ENCODE data around the gene ATPAF1. TPM values are rescaled to one million over a fixed set of nuclear protein-coding genes. Genes with fewer than 3 reads are reported as not detected.

ATPAF1 gene
- total RNA-seq, 3 donors from 2014 or later = 42.3 to 68.8 (median 44.8) TPM

DNA sequence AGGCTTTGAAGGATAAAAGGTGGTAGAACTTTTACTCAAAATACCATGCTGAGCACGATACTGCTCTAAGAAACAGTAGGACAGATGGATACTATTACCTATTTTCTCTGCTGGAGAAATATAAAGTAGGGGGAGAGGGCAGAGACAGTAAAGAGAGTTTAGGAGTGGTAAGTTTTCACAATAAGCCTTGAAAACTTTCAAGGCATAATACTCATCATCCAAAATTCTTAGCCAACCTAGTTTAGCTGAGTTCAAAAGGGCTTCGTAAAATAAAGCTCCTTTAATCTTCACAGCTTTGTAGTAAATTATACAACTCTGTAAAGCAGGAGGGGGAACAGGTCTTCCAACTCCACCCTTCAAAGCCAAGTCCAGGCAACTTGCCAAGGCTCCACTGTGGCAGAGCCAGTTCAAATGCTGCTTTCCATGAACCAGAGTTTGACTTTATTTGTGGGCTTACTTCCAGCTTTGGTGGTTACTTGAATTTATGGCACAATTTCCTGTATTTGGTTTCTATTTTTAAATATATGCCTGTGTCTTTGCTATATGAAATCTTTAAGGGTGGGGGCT, 19.0 kb upstream of the ATPAF1 start:
- no peaks in the 10 kb centered on the region for H3K27me3 ChIP-seq
- TF ChIP-seq POLR2AphosphoS5 (IDR thresholded peaks at IDR 0.05) (no peak), POLR2A (IDR thresholded peaks at IDR 0.05) (no peak)
- TF ChIP-seq, protein P1, sequence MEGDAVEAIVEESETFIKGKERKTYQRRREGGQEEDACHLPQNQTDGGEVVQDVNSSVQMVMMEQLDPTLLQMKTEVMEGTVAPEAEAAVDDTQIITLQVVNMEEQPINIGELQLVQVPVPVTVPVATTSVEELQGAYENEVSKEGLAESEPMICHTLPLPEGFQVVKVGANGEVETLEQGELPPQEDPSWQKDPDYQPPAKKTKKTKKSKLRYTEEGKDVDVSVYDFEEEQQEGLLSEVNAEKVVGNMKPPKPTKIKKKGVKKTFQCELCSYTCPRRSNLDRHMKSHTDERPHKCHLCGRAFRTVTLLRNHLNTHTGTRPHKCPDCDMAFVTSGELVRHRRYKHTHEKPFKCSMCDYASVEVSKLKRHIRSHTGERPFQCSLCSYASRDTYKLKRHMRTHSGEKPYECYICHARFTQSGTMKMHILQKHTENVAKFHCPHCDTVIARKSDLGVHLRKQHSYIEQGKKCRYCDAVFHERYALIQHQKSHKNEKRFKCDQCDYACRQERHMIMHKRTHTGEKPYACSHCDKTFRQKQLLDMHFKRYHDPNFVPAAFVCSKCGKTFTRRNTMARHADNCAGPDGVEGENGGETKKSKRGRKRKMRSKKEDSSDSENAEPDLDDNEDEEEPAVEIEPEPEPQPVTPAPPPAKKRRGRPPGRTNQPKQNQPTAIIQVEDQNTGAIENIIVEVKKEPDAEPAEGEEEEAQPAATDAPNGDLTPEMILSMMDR (IDR thresholded peaks at IDR 0.05) = no peak
- H3K36me3 ChIP-seq = peaks cover 12% of the 10 kb centered on the region
- no peaks in the 10 kb centered on the region for H3K9me3 ChIP-seq
- no peaks in the 10 kb centered on the region for H3K4me1 ChIP-seq
- DNase-seq (ENCODE audit: low spot score in 2 of 2) = peak; percentile 62 to 83
- intact Hi-C loops (cut with DNase I; ENCODE audit: low total_unique reads) = no loop called here
- no peak overlapping the region for H3K4me3 ChIP-seq
- H3K27ac ChIP-seq = peak overlapping the region; percentile 12 to 45

DNA sequence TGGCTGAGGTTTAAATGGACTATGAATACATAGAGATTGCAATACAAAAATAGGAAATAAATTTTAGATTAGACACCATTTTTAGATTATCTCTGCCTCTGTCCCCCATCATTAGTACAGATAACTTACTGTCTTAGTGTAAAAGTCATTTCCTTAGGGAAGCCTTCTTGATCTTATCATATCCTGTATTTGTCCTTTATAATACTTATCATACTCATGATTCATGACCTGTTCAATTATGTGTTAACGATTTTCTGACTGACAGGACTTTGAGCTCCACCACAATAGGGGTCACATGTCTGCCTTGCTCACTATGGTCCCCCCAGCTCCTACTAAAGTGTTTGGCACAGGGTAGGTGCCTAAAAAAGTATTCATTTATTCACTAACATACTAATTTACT, 18.1 kb upstream of the ATPAF1 start:
- intact Hi-C loops (cut with DNase I; ENCODE audit: low total_unique reads) = no loop called here
- H3K4me3 ChIP-seq = no peak overlapping the region
- no peak for TF ChIP-seq POLR2AphosphoS5 (IDR thresholded peaks at IDR 0.05)
- TF ChIP-seq, protein P1 (IDR thresholded peaks at IDR 0.05) = no peak
- no peak for TF ChIP-seq POLR2A (IDR thresholded peaks at IDR 0.05)
- H3K9me3 ChIP-seq = no peaks in the 10 kb centered on the region
- no peaks in the 10 kb centered on the region for H3K27me3 ChIP-seq
- H3K36me3 ChIP-seq = peaks cover 4% of the 10 kb centered on the region
- no peaks in the 10 kb centered on the region for H3K4me1 ChIP-seq
- no peak overlapping the region for H3K27ac ChIP-seq
- no peak for DNase-seq (ENCODE audit: low spot score in 2 of 2)

DNA sequence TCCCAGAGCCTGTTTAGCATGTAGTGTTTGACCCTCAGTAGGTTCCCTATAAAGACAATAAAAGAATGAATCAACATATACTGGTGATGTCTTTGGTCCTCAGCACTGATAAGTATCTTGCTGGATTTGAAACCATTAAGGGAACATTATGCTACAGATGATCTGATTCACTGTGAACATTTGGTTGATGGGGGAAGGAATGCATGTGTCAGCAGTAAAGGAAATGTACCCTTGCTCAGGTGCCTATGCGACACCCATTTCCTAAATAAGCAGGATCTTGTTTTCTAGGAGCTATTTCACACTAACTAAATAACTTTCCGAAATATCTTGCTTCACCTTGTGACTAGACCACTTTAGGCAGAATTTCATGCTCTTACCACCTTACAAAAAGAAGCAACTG, 16.5 kb upstream of the ATPAF1 start:
- TF ChIP-seq POLR2AphosphoS5 (IDR thresholded peaks at IDR 0.05) (no peak), POLR2A (IDR thresholded peaks at IDR 0.05) (no peak)
- TF ChIP-seq, protein P1 (IDR thresholded peaks at IDR 0.05) = no peak
- no peaks in the 10 kb centered on the region for H3K27me3 ChIP-seq
- H3K4me3 ChIP-seq = no peak overlapping the region
- H3K9me3 ChIP-seq = no peaks in the 10 kb centered on the region
- no peak overlapping the region for H3K27ac ChIP-seq
- no peak for DNase-seq (ENCODE audit: low spot score in 2 of 2)
- intact Hi-C loops (cut with DNase I; ENCODE audit: low total_unique reads) = no loop called here
- H3K4me1 ChIP-seq = no peaks in the 10 kb centered on the region
- no peaks in the 10 kb centered on the region for H3K36me3 ChIP-seq

DNA sequence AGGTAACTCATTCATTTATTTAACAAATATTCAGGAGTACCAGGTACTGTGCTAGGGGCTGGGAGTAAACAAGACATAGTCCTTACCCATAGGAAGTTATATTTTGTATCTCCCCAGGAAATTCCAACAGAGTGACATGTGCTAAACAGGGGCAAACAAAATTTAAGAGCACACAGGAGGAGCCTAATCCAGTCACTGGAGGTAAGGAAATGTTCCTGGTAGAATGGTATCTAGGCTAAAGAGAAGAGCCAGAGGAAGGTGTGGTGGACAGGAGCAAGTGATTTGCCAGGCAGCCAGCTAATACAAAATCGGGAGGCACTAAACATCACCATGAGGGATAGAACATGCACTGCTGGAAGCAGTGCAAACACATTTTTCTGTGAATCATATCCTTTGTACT, 13.9 kb upstream of the ATPAF1 start:
- Histone ChIP-seq H3K36me3 (no peaks in the 10 kb centered on the region), H3K9me3 (no peaks in the 10 kb centered on the region)
- intact Hi-C loops (cut with DNase I; ENCODE audit: low total_unique reads) = no loop called here

DNA sequence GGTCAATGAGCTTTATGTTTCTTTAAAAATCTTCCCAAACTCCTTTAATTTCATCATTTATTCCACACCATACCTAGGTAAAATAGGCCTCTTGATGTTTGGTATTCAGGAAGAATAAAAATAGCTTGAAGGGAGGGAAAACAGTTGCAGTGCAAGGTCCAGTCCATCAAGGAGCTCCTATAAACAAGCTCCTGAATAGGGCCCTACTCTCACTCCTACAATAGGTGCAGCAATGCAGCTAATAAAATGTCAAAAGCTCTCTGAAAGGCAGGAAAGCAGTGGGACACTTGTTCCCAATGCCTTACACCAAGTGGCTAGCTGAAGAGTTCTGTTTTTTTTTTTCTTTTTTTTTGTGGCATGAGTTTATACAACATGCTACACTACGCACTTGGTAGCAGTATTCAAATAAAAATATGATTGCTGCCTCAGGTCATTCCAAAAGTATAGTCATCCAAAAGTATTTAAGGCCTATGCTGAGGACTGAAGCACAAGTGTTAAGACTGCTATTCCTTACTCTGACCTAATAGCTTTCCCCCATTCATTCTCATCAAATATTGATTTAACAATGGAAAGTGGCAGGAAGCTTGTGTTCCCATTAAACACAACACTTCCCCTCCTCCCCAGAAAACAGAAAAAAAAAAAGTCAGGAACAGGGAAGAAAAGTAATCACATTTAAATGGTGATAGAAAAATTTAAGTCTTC, 13.3 kb upstream of the ATPAF1 start:
- no peaks in the 10 kb centered on the region for H3K36me3 ChIP-seq
- H3K27me3 ChIP-seq = no peaks in the 10 kb centered on the region
- no peak for TF ChIP-seq POLR2A (IDR thresholded peaks at IDR 0.05)
- intact Hi-C loops (cut with DNase I; ENCODE audit: low total_unique reads) = no loop called here
- no peaks in the 10 kb centered on the region for H3K4me1 ChIP-seq
- H3K27ac ChIP-seq = no peak overlapping the region
- DNase-seq (ENCODE audit: low spot score in 2 of 2) = no peak
- no peak overlapping the region for H3K4me3 ChIP-seq
- H3K9me3 ChIP-seq = no peaks in the 10 kb centered on the region

More for the DNA sequence above, 13.9 kb upstream of the ATPAF1 start:
- no peak for DNase-seq (ENCODE audit: low spot score in 2 of 2)
- Histone ChIP-seq H3K27ac (no peak overlapping the region), H3K4me3 (no peak overlapping the region), H3K4me1 (no peaks in the 10 kb centered on the region), H3K27me3 (no peaks in the 10 kb centered on the region)
- TF ChIP-seq, protein P1 (IDR thresholded peaks at IDR 0.05) = no peak
- TF ChIP-seq POLR2AphosphoS5 (IDR thresholded peaks at IDR 0.05) (no peak), POLR2A (IDR thresholded peaks at IDR 0.05) (no peak)
